HG03060 (cell line): ENCODE measurements around the gene TCF7L1.
"Not testable (repeated sequence)": the region's sequence is repeated elsewhere in the genome, so short reads cannot be mapped to it uniquely, and the experiment has no call there.

Source experiments
- ATAC-seq: cut with Tn5 transposase; IDR thresholded peaks from one replicate; pipeline ENCODE4 v1.9.1; 2021; ENCODE audit warnings: low read depth, moderate number of reproducible peaks; ENCODE audit not compliant: unreplicated experiment

TCF7L1 gene

GRCh38 chr2:85334928-85335327 is 201.7 kb downstream of the TCF7L1 start:
- no peak for ATAC-seq

GRCh38 chr2:85340034-85340892 is 207.1 kb downstream of the TCF7L1 start:
- ATAC-seq, result no peak

GRCh38 chr2:85341269-85342029 is 208.3 kb downstream of the TCF7L1 start:
- no peak for ATAC-seq

GRCh38 chr2:85342156-85342555 is 209.0 kb downstream of the TCF7L1 start:
- no peak for ATAC-seq

- ATAC-seq, result not testable (repeated sequence)
Observed at GRCh38 chr2:85343207-85343895, 210.2 kb downstream of the TCF7L1 start.

- no peak for ATAC-seq
Observed at GRCh38 chr2:85344356-85344954, 211.3 kb downstream of the TCF7L1 start.

- no peak for ATAC-seq
Observed at GRCh38 chr2:85347599-85347998, 214.4 kb downstream of the TCF7L1 start.

GRCh38 chr2:85353876-85354285 is 220.7 kb downstream of the TCF7L1 start:
- no peak for ATAC-seq

GRCh38 chr2:85354286-85355072 is 221.3 kb downstream of the TCF7L1 start, which contains the start of the genes ELMOD3 and RETSAT:
Gene ELMOD3, plus strand, starts transcription at chr2:85354769. Its CDS starts 2,430 bp downstream, at chr2:85357199.
Gene RETSAT, minus strand, starts transcription at chr2:85354528. Its CDS starts 21 bp downstream, at chr2:85354507.
- ATAC-seq, result peak; percentile 92

GRCh38 chr2:85355073-85355410 is 221.8 kb downstream of the TCF7L1 start:
- ATAC-seq, result peak; percentile 4

- no peak for ATAC-seq
Observed at GRCh38 chr2:85355521-85355920, 222.3 kb downstream of the TCF7L1 start.

GRCh38 chr2:85356186-85356585 is 223.0 kb downstream of the TCF7L1 start:
- no peak for ATAC-seq

GRCh38 chr2:85357736-85358135 is 224.5 kb downstream of the TCF7L1 start:
- no peak for ATAC-seq
